ENCODE measurements around the gene DMXL2. TPM values are rescaled to one million over a fixed set of nuclear protein-coding genes. Genes with fewer than 3 reads are reported as not detected.
A peak's percentile ranks its signal among the peaks of the same experiment; 100 is the strongest.

DMXL2 gene
- total RNA-seq, 4 donors from 2014 or later = 6.9 to 15.1 (median 11.7) TPM

DNA sequence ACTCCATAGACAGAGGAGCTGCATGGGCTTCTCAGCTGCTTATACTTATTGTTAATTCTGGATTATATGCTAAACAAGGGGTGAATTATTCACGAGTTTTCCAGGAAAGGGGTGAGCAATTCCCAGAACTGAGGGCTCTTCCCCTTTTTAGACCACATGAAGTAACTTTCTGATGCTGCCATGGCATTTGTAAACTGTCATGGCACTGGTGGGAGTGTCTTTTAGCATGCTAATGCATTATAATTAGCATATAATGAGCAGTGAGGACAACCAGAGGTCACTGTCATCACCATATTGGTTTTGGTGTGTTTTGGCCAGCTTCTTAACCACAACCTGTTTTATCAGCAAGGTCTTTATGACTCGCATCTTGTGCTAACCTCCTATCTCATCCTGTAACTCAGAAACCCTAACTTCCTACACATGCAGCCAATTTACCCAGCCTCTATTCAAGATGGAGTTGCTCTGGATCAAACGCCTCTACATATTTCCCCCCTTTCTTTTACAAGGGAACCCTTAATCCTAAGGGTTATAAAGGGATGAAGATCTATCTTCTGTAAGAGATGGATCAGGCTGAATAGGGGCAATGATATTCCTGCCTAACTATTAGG lies 12.1 kb upstream of the DMXL2 start:
- intact Hi-C loops (cut with DNase I) = no loop called here
- Histone ChIP-seq H3K4me3 (no peak overlapping the region), H3K4me1 (no peaks in the 10 kb centered on the region), H3K9me3 (no peaks in the 10 kb centered on the region), H3K36me3 (no peaks in the 10 kb centered on the region), H3K27me3 (no peaks in the 10 kb centered on the region), H3K27ac (no peak overlapping the region)
- WGBS, 2 donors = 54 to 65% methylated on average over 3 of the region's 3 CpGs
- no peak for DNase-seq
- TF ChIP-seq, protein P1, sequence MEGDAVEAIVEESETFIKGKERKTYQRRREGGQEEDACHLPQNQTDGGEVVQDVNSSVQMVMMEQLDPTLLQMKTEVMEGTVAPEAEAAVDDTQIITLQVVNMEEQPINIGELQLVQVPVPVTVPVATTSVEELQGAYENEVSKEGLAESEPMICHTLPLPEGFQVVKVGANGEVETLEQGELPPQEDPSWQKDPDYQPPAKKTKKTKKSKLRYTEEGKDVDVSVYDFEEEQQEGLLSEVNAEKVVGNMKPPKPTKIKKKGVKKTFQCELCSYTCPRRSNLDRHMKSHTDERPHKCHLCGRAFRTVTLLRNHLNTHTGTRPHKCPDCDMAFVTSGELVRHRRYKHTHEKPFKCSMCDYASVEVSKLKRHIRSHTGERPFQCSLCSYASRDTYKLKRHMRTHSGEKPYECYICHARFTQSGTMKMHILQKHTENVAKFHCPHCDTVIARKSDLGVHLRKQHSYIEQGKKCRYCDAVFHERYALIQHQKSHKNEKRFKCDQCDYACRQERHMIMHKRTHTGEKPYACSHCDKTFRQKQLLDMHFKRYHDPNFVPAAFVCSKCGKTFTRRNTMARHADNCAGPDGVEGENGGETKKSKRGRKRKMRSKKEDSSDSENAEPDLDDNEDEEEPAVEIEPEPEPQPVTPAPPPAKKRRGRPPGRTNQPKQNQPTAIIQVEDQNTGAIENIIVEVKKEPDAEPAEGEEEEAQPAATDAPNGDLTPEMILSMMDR (IDR thresholded peaks at IDR 0.05) = no peak
- TF ChIP-seq POLR2A (IDR thresholded peaks at IDR 0.05) = no peak

DNA sequence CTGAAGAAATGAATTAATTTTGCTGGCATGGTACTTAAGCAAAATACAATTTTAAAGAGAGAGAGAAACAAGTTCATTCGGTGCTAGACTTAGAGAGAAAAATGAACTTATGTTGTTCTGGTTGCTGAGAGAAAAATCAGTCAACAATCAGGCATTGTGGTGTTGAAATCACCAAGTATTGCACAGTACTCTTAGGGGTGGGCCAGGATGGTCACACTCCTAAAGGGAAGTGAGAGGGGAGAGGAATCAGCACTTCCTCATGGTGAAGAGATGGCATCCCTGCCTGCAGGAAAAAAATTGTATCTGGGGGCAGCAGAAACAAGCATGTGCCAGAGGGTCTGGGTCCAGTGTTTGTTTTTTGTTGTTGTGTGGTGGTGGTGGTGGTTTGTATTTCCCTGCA lies 7.0 kb upstream of the DMXL2 start:
- H3K4me1 ChIP-seq = no peaks in the 10 kb centered on the region
- peak overlapping the region in 1 of 4 donors; percentile 49 for H3K27ac ChIP-seq
- intact Hi-C loops (cut with DNase I) = no loop called here
- no peak overlapping the region for H3K4me3 ChIP-seq
- TF ChIP-seq, protein P1 (IDR thresholded peaks at IDR 0.05) = no peak
- no peak for TF ChIP-seq POLR2A (IDR thresholded peaks at IDR 0.05)
- 53 to 57% methylated on average over 1 of the region's 1 CpG for WGBS, 2 donors
- no peaks in the 10 kb centered on the region for H3K36me3 ChIP-seq
- H3K9me3 ChIP-seq = no peaks in the 10 kb centered on the region
- H3K27me3 ChIP-seq = no peaks in the 10 kb centered on the region
- DNase-seq = no peak

DNA sequence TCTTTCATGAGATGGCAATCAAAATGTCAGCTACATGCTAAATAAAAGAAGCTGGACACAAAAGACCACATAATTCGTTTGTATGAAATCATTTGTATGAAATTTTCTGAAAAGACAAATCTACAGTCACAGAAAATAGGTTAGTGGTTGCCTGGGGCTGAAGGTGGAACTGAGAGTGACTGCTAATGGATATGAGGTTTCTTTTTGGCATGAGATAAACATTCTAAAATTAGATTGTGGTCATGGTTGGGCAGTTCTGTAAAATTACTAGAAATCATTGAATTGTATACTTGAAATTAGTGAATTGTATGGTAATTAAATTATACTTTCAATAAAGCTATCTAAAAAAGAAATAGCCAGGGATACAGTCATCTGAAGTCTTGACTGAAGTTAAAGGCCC lies 2.7 kb upstream of the DMXL2 start:
- DNase-seq = no peak
- Histone ChIP-seq H3K4me1 (peaks cover 0 to 30% (median 5%) of the 10 kb centered on the region in 3 donors), H3K27me3 (no peaks in the 10 kb centered on the region), H3K36me3 (no peaks in the 10 kb centered on the region), H3K4me3 (no peak overlapping the region), H3K9me3 (no peaks in the 10 kb centered on the region), H3K27ac (no peak overlapping the region)
- 25 to 27% methylated on average over 1 of the region's 1 CpG for WGBS, 2 donors
- intact Hi-C loops (cut with DNase I) = no loop called here
- TF ChIP-seq, protein P1 (IDR thresholded peaks at IDR 0.05) = no peak
- no peak for TF ChIP-seq POLR2A (IDR thresholded peaks at IDR 0.05)

DNA sequence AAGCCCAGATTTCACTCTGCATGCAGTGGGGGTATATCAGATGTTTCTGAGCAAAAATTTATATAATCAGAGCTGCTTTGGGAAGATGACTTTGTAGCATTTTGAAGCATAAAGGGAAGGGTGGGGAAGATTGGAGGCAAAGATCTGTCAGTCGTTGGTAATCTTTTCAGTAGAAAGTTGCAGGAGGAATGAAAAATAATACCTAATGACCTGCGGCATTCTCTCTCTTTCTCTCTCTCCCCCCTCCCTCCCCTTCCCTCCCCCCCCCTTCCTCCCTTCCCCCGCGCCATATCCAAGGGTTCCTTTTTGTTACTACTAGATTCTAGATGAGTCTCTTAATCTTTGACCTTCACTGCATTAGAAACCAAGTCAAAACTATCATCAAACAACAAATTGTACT lies 1.5 kb upstream of the DMXL2 start:
- intact Hi-C loops (cut with DNase I) = no loop called here
- Histone ChIP-seq H3K4me3 (no peak overlapping the region), H3K27me3 (no peaks in the 10 kb centered on the region), H3K9me3 (no peaks in the 10 kb centered on the region), H3K27ac (no peak overlapping the region), H3K4me1 (peaks cover 0 to 30% (median 5%) of the 10 kb centered on the region in 3 donors), H3K36me3 (no peaks in the 10 kb centered on the region)
- no peak for TF ChIP-seq POLR2A (IDR thresholded peaks at IDR 0.05)
- TF ChIP-seq, protein P1 (IDR thresholded peaks at IDR 0.05) = no peak
- DNase-seq = no peak
- 71 to 75% methylated on average over 4 of the region's 4 CpGs for WGBS, 2 donors

DNA sequence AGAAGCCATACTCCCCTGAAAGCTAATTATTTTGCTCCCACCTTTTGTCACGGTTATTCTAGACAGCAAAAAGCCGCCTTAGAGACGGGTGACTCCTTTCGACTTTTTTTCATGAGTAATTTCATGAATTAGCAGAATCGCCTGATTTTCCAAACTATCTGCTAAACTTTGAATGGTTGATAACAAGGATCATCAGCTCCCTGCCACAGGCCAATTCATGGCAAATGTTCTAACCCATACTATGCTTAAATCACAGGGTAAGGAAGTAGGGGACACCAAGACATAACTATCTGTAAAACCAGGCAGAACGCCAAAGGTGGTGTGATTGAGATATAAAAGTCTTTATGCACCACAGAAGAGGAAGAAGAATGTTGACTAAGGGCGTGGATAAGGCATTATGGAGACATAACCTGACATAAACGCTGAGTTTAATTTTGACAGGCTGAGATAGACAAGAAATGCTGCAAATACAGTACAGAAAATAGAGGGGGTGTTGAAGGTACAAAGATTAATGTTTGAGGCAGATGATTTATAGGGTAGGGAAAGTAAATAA lies 891 bp upstream of the DMXL2 start:
- no peaks in the 10 kb centered on the region for H3K36me3 ChIP-seq
- intact Hi-C loops (cut with DNase I) = no loop called here
- no peaks in the 10 kb centered on the region for H3K9me3 ChIP-seq
- TF ChIP-seq, protein P1 (IDR thresholded peaks at IDR 0.05) = no peak
- no peak for TF ChIP-seq POLR2A (IDR thresholded peaks at IDR 0.05)
- WGBS, 2 donors = 10 to 15% methylated on average over 8 of the region's 8 CpGs
- H3K27ac ChIP-seq = peak overlapping the region; percentile 77 to 90 (median 82)
- H3K4me1 ChIP-seq = peaks cover 0 to 30% (median 5%) of the 10 kb centered on the region in 3 donors
- DNase-seq = no peak
- peak overlapping the region; percentile 82 to 94 (median 84) for H3K4me3 ChIP-seq
- H3K27me3 ChIP-seq = no peaks in the 10 kb centered on the region
